Aortic smooth muscle cell (primary cell): ENCODE data around the gene NOP14. TPM values are rescaled to one million over a fixed set of nuclear protein-coding genes. Genes with fewer than 3 reads are reported as not detected.

Source experiments
- total RNA-seq: library from RNA; depleted of rRNA; stranded (reverse); fragments of >200 nt; gene quantifications from 2 replicates; pipeline ENCODE4 v1.2.3, GENCODE V29; 2014

NOP14 gene
- 18.3 and 22.9 TPM in 2 replicates for total RNA-seq

GRCh38 chr4:2963175-2963965, at the start of gene NOP14, which contains the start of gene GRK4:
Gene NOP14 (minus strand): TSS chr4:2963406. CDS start chr4:2963319, 87 bp downstream.
Gene GRK4 (plus strand): TSS chr4:2963571. CDS start chr4:2964071, 500 bp downstream.

Other genes starting within 250 kb of the NOP14 start
- gene TNIP2, start 207.1 kb downstream of the NOP14 start, total RNA-seq = 44.6 and 47.7 TPM in 2 replicates
- 7.1 and 9.1 TPM in 2 replicates for gene SH3BP2, start 170.3 kb downstream of the NOP14 start, total RNA-seq
- 173 and 187 TPM in 2 replicates for gene ADD1, start 119.6 kb downstream of the NOP14 start, total RNA-seq
- 3.4 and 3.6 TPM in 2 replicates for gene GRK4, start 165 bp upstream of the NOP14 start, total RNA-seq
- gene HTT-AS, start 111.1 kb upstream of the NOP14 start, total RNA-seq = not detected in 2 replicates
- 29.2 and 36.6 TPM in 2 replicates for gene HTT, start 111.3 kb upstream of the NOP14 start, total RNA-seq